Activated CD8-positive, alpha-beta memory T cell treated with anti-CD3 and anti-CD28 coated beads for 24 hours (primary cell): Measurements from ENCODE around the gene KIF23.

Experiments
- DNase-seq: peaks from one replicate; pipeline ENCODE4 v3.0.0-alpha.2; 2020

KIF23 gene

GRCh38 chr15:69468241-69469121 is 54.3 kb downstream of the KIF23 start:
- peak; percentile 88 for DNase-seq

GRCh38 chr15:69469467-69470201 is 55.5 kb downstream of the KIF23 start:
- peak; percentile 55 for DNase-seq

- DNase-seq = peak; percentile 54
These were observed 57.9 kb downstream of the KIF23 start for GRCh38 chr15:69472046-69472445.

GRCh38 chr15:69472562-69472961 is 58.4 kb downstream of the KIF23 start:
- DNase-seq = peak; percentile 46

- DNase-seq = no peak
These were observed 60.1 kb downstream of the KIF23 start for GRCh38 chr15:69474291-69474690.

GRCh38 chr15:69474846-69475455 is 60.8 kb downstream of the KIF23 start:
- DNase-seq = no peak

GRCh38 chr15:69475769-69476358 is 61.7 kb downstream of the KIF23 start:
- DNase-seq = peak; percentile 90

- no peak for DNase-seq
These were observed 62.7 kb downstream of the KIF23 start for GRCh38 chr15:69476704-69477473.

GRCh38 chr15:69478259-69478781 is 64.2 kb downstream of the KIF23 start:
- peak; percentile 82 for DNase-seq

GRCh38 chr15:69479081-69479480 is 64.9 kb downstream of the KIF23 start:
- DNase-seq = no peak

- no peak for DNase-seq
These were observed 65.8 kb downstream of the KIF23 start for GRCh38 chr15:69479971-69480370.

GRCh38 chr15:69480932-69481331 is 66.8 kb downstream of the KIF23 start:
- DNase-seq = no peak

GRCh38 chr15:69482686-69483256 is 68.6 kb downstream of the KIF23 start:
- DNase-seq = no peak

GRCh38 chr15:69484837-69485236 is 70.7 kb downstream of the KIF23 start:
- no peak for DNase-seq

- no peak for DNase-seq
These were observed 72.4 kb downstream of the KIF23 start for GRCh38 chr15:69486481-69487110.

- DNase-seq = no peak
These were observed 75.0 kb downstream of the KIF23 start for GRCh38 chr15:69489073-69489571.

- DNase-seq = no peak
These were observed 76.3 kb downstream of the KIF23 start for GRCh38 chr15:69490356-69491037.

- DNase-seq = no peak
These were observed 76.9 kb downstream of the KIF23 start for GRCh38 chr15:69491038-69491505.

GRCh38 chr15:69493406-69493805 is 79.3 kb downstream of the KIF23 start:
- DNase-seq = no peak

GRCh38 chr15:69496001-69496400 is 81.9 kb downstream of the KIF23 start:
- no peak for DNase-seq
